Panc1 (cell line): ENCODE measurements around the gene TFEB.

Experiments
- SIN3A ChIP-seq: IDR thresholded peaks from 2 replicates; pipeline ENCODE4 v1.6.1; 2012; ENCODE audit warnings: low read depth, mild to moderate bottlenecking, low read length, moderate library complexity, borderline replicate concordance; ENCODE audit not compliant: insufficient read depth
- TCF7L2 ChIP-seq: IDR thresholded peaks from 2 replicates; pipeline ENCODE4 v1.6.1; 2011; ENCODE audit warnings: mild to moderate bottlenecking, low read depth, low read length, inconsistent platforms
- TF ChIP-seq, protein P1 (sequence below): fragments of 450-650 bp; IDR thresholded peaks from 2 replicates; pipeline ENCODE4 v1.5.1; 2017; ENCODE audit warnings: mild to moderate bottlenecking

DNA sequence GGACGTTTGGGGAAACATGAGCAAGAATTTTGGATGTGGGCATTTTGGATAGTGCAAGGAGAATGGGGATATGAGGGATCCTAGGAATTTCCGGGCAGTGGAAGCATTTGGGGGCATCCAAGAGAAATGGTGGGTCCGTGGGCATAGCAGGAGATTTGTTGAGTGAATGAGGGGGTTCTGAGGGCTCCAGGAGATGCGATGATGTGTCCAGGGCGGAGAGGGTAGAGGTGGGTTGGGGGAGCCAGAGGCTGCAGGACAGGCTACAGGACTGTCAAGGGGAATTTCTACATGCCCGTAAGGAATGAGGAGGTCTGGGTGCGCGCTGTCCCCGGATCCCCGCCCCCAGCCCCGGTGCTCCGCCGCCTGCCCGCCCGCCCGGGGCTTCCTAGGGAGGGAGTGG is 43.9 kb upstream of the TFEB start:
- TF ChIP-seq, protein P1, sequence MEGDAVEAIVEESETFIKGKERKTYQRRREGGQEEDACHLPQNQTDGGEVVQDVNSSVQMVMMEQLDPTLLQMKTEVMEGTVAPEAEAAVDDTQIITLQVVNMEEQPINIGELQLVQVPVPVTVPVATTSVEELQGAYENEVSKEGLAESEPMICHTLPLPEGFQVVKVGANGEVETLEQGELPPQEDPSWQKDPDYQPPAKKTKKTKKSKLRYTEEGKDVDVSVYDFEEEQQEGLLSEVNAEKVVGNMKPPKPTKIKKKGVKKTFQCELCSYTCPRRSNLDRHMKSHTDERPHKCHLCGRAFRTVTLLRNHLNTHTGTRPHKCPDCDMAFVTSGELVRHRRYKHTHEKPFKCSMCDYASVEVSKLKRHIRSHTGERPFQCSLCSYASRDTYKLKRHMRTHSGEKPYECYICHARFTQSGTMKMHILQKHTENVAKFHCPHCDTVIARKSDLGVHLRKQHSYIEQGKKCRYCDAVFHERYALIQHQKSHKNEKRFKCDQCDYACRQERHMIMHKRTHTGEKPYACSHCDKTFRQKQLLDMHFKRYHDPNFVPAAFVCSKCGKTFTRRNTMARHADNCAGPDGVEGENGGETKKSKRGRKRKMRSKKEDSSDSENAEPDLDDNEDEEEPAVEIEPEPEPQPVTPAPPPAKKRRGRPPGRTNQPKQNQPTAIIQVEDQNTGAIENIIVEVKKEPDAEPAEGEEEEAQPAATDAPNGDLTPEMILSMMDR = no peak
- TF ChIP-seq TCF7L2 = no peak
- TF ChIP-seq SIN3A = no peak
